Upper lobe of left lung (tissue), 4 donors: ENCODE measurements around the gene PHKB.

Source experiments
- CTCF ChIP-seq, 6 experiments: fragments of 450-650 bp in 4 of 6; fragments of 200-600 bp in 2 of 6; sonication (generic) in 2 of 6; IDR thresholded peaks; one replicate each; pipeline ENCODE4 v1.5.1; 2016 to 2019; ENCODE audit warnings: antibody characterized with exemption in 6 of 6
- POLR2A ChIP-seq, 4 donors: fragments of 450-650 bp; IDR thresholded peaks; one replicate each; pipeline ENCODE4 v1.5.1; 2016 to 2017; ENCODE audit warnings: antibody characterized with exemption in 4 of 4, mild to moderate bottlenecking in 2 of 4

- TF ChIP-seq CTCF (IDR thresholded peaks at IDR 0.05) = no peak
- no peak for TF ChIP-seq POLR2A (IDR thresholded peaks at IDR 0.05)
These were observed 42.8 kb downstream of the PHKB start for GRCh38 chr16:47503936-47504335.
